KMS-11 (cell line): ENCODE results near the gene AP1M2.

ENCODE experiments used
- H2AFZ ChIP-seq: fragments of 200-600 bp; sonication (generic); 2 replicates; pipeline ENCODE4 v1.6.1; 2016; ENCODE audit warnings: antibody characterized with exemption, mixed run types, low read depth
- H3K27ac ChIP-seq: fragments of 200-600 bp; sonication (generic); 2 replicates; pipeline ENCODE4 v1.6.1; 2016; ENCODE audit warnings: mild to moderate bottlenecking, mixed run types
- H3K27me3 ChIP-seq: fragments of 200-600 bp; sonication (generic); 2 replicates; pipeline ENCODE4 v1.6.1; 2017; ENCODE audit warnings: mild to moderate bottlenecking, low read depth, mixed run types, moderate library complexity; ENCODE audit not compliant: insufficient read depth
- H3K36me3 ChIP-seq: fragments of 200-600 bp; sonication (generic); 2 replicates; pipeline ENCODE4 v1.6.1; 2017; ENCODE audit warnings: mild to moderate bottlenecking, mixed run types; ENCODE audit not compliant: insufficient read depth
- H3K4me1 ChIP-seq: fragments of 200-600 bp; sonication (generic); 2 replicates; pipeline ENCODE4 v1.6.1; 2016; ENCODE audit warnings: mild to moderate bottlenecking, low read depth, mixed run types; ENCODE audit not compliant: poor library complexity, severe bottlenecking
- H3K4me2 ChIP-seq: fragments of 200-600 bp; sonication (generic); 2 replicates; pipeline ENCODE4 v1.7.0; 2016; ENCODE audit warnings: mild to moderate bottlenecking, mixed run types
- H3K4me3 ChIP-seq: fragments of 200-600 bp; sonication (generic); IDR thresholded peaks from 2 replicates; pipeline ENCODE4 v1.6.1; 2017; ENCODE audit warnings: low read depth, low read length, mixed read lengths; ENCODE audit not compliant: insufficient read depth
- H3K79me2 ChIP-seq: fragments of 200-600 bp; sonication (generic); 2 replicates; pipeline ENCODE4 v1.6.1; 2016; ENCODE audit warnings: low read depth, mixed run types; ENCODE audit not compliant: insufficient read depth
- H3K9ac ChIP-seq: fragments of 200-600 bp; sonication (generic); 2 replicates; pipeline ENCODE4 v1.6.1; 2016; ENCODE audit warnings: mild to moderate bottlenecking, mixed run types
- H4K20me1 ChIP-seq: fragments of 200-600 bp; sonication (generic); 2 replicates; pipeline ENCODE4 v1.6.1; 2016; ENCODE audit warnings: mild to moderate bottlenecking, mixed run types; ENCODE audit not compliant: insufficient read depth
- CTCF ChIP-seq: fragments of 200-600 bp; sonication (generic); conservative IDR thresholded peaks from 2 replicates; pipeline ENCODE4 v1.6.1; 2017; ENCODE audit warnings: low read depth, mild to moderate bottlenecking, antibody characterized with exemption, low read length, moderate library complexity, mixed read lengths

AP1M2 gene

GRCh38 chr19:10603873-10604459, 16.9 kb upstream of the AP1M2 start:
- no peak overlapping the region for H3K27ac ChIP-seq
- H4K20me1 ChIP-seq: no peaks in the 10 kb centered on the region
- no peak overlapping the region for H3K4me2 ChIP-seq
- no peak overlapping the region for H3K4me3 ChIP-seq
- no peaks in the 10 kb centered on the region for H3K4me1 ChIP-seq
- TF ChIP-seq CTCF: no peak
- no peaks in the 10 kb centered on the region for H3K36me3 ChIP-seq
- no peak overlapping the region for H2AFZ ChIP-seq
- no peaks in the 10 kb centered on the region for H3K79me2 ChIP-seq
- H3K27me3 ChIP-seq: peaks cover 14% of the 10 kb centered on the region; the same call in 1 of the 2 replicates
- no peak overlapping the region for H3K9ac ChIP-seq

GRCh38 chr19:10603084-10603872, 16.2 kb upstream of the AP1M2 start:
- peaks cover 14% of the 10 kb centered on the region; the same call in 1 of the 2 replicates for H3K27me3 ChIP-seq
- H4K20me1 ChIP-seq: no peaks in the 10 kb centered on the region
- peak overlapping the region; percentile 20; the same call in 1 of the 2 replicates for H3K9ac ChIP-seq
- H3K36me3 ChIP-seq: no peaks in the 10 kb centered on the region
- no peak overlapping the region for H3K4me3 ChIP-seq
- peak overlapping the region; percentile 92 for H3K4me2 ChIP-seq
- H3K27ac ChIP-seq: no peak overlapping the region
- TF ChIP-seq CTCF: no peak
- peak overlapping the region; percentile 95 for H2AFZ ChIP-seq
- H3K79me2 ChIP-seq: no peaks in the 10 kb centered on the region
- no peaks in the 10 kb centered on the region for H3K4me1 ChIP-seq

- Histone ChIP-seq H4K20me1 (no peaks in the 10 kb centered on the region), H3K4me1 (no peaks in the 10 kb centered on the region), H3K9ac (peak overlapping the region; percentile 20; the same call in 1 of the 2 replicates), H3K36me3 (no peaks in the 10 kb centered on the region), H3K4me2 (peak overlapping the region; percentile 92), H3K27ac (no peak overlapping the region), H3K4me3 (no peak overlapping the region), H3K79me2 (no peaks in the 10 kb centered on the region), H2AFZ (peak overlapping the region; percentile 95), H3K27me3 (peaks cover 14% of the 10 kb centered on the region; the same call in 1 of the 2 replicates)
- no peak for TF ChIP-seq CTCF
Measured at GRCh38 chr19:10602330-10603083, 15.4 kb upstream of the AP1M2 start.

- no peak for TF ChIP-seq CTCF
- peak overlapping the region; percentile 41; the same call in 1 of the 2 replicates for H2AFZ ChIP-seq
- no peak overlapping the region for H3K4me3 ChIP-seq
- H3K4me1 ChIP-seq: no peaks in the 10 kb centered on the region
- H3K79me2 ChIP-seq: no peaks in the 10 kb centered on the region
- H3K27ac ChIP-seq: no peak overlapping the region
- no peaks in the 10 kb centered on the region for H3K36me3 ChIP-seq
- peak overlapping the region; percentile 54; the same call in 1 of the 2 replicates for H3K4me2 ChIP-seq
- H4K20me1 ChIP-seq: no peaks in the 10 kb centered on the region
- H3K9ac ChIP-seq: no peak overlapping the region
- H3K27me3 ChIP-seq: peaks cover 14% of the 10 kb centered on the region; the same call in 1 of the 2 replicates
Measured at GRCh38 chr19:10601999-10602329, 14.9 kb upstream of the AP1M2 start.
